A549 (cell line): ENCODE results near the gene AFF3. TPM values are rescaled to one million over a fixed set of nuclear protein-coding genes. Genes with fewer than 3 reads are reported as not detected.

ENCODE experiments used
- ATAC-seq, 2 experiments: fragments of 200-7000 bp in 1 of 2; fragments of >200 bp in 1 of 2; cut with Nextera tagmentation in 1 of 2; cut with Tn5 transposase in 1 of 2; 3 replicates each; pipeline versions ENCODE4 v1.8.0 to v1.9.1; 2018 to 2020; ENCODE audit warnings: mild to moderate bottlenecking in 1 of 2, moderate library complexity in 1 of 2
- CTCF ChIA-PET: fragments of 300-600 bp; sonication (Branson Sonifier 250); formaldehyde crosslinking; extraction: SDS; loops from one replicate; lab custom pipeline; 2021; ENCODE audit warnings: antibody characterized with exemption, inconsistent platforms; lab: Yijun Ruan, JAX
- POLR2A ChIA-PET: fragments of 350-600 bp; formaldehyde crosslinking; extraction: SDS; loops from one replicate; lab custom pipeline; 2021; ENCODE audit warnings: antibody characterized with exemption, inconsistent platforms; lab: Yijun Ruan, JAX
- DNase-seq, 2 experiments: peaks; one replicate each; pipeline versions ENCODE4 v3.0.0 to v3.0.0-alpha.2; 2011 to 2016; ENCODE audit warnings: low read depth in 1 of 2, low spot score in 1 of 2
- FAIRE-seq: peaks from 2 replicates; lab custom pipeline; 2011; peaks lifted over from hg19 to GRCh38; lab: Jason Lieb, UNC
- H3K27ac ChIP-seq, 2 experiments: fragments of >200 bp; sonication (Bioruptor Twin); formaldehyde crosslinking; 3 replicates each; pipeline ENCODE4 v1.5.1; 2016 to 2017
- H3K4me1 ChIP-seq: fragments of >200 bp; sonication (Bioruptor Twin); formaldehyde crosslinking; 3 replicates; pipeline ENCODE4 v1.6.1; 2016
- H3K4me2 ChIP-seq: fragments of >200 bp; sonication (Bioruptor Twin); formaldehyde crosslinking; 3 replicates; pipeline ENCODE4 v1.6.1; 2016
- H3K4me3 ChIP-seq: fragments of >200 bp; sonication (Bioruptor Twin); formaldehyde crosslinking; 3 replicates; pipeline ENCODE4 v1.5.1; 2016
- H3K9me3 ChIP-seq: fragments of >200 bp; sonication (Bioruptor Twin); formaldehyde crosslinking; 3 replicates; pipeline ENCODE4 v1.6.1; 2016
- ATOH8 ChIP-seq: fragments of 250-450 bp; sonication (Bioruptor Pico); IDR thresholded peaks from 2 replicates; pipeline ENCODE4 v1.5.0; 2020; ENCODE audit warnings: low read depth, mild to moderate bottlenecking, moderate library complexity
- BHLHE40 ChIP-seq: IDR thresholded peaks from 2 replicates; pipeline ENCODE4 v1.6.1; 2012; ENCODE audit warnings: low read depth, low read length, inconsistent platforms
- EHF ChIP-seq: fragments of 250-450 bp; sonication (Bioruptor Pico); IDR thresholded peaks from 2 replicates; pipeline ENCODE4 v1.5.0; 2020; ENCODE audit warnings: mild to moderate bottlenecking
- EP300 ChIP-seq, 2 experiments: fragments of >200 bp; sonication (Bioruptor Twin); formaldehyde crosslinking; IDR thresholded peaks; 2 replicates in 1 of 2; 3 replicates in 1 of 2; pipeline ENCODE4 v1.6.1; 2016 to 2017
- ESRRA ChIP-seq: fragments of 150-350 bp; IDR thresholded peaks from 2 replicates; pipeline ENCODE4 v1.6.1; 2014; ENCODE audit warnings: mild to moderate bottlenecking, low read length, borderline replicate concordance
- FOSB ChIP-seq: fragments of 250-450 bp; sonication (Bioruptor Pico); IDR thresholded peaks from 2 replicates; pipeline ENCODE4 v1.5.0; 2020; ENCODE audit warnings: mild to moderate bottlenecking, moderate library complexity
- GATA3 ChIP-seq: IDR thresholded peaks from 2 replicates; pipeline ENCODE4 v1.6.1; 2012; ENCODE audit warnings: borderline replicate concordance
- HES2 ChIP-seq: fragments of >200 bp; sonication (Bioruptor Twin); formaldehyde crosslinking; IDR thresholded peaks from 2 replicates; pipeline ENCODE4 v1.6.1; 2016
- JUN ChIP-seq, 2 experiments: fragments of >200 bp; sonication (Bioruptor Twin); formaldehyde crosslinking; IDR thresholded peaks; 2 replicates in 1 of 2; 3 replicates in 1 of 2; pipeline ENCODE4 v1.6.1; 2016 to 2017
- JUNB ChIP-seq: fragments of >200 bp; sonication (Bioruptor Twin); formaldehyde crosslinking; IDR thresholded peaks from 2 replicates; pipeline ENCODE4 v1.6.1; 2016
- KDM1A ChIP-seq: fragments of 200-600 bp; sonication (generic); IDR thresholded peaks from 2 replicates; pipeline ENCODE4 v1.6.1; 2016; ENCODE audit warnings: low read depth, mild to moderate bottlenecking
- MAZ ChIP-seq: fragments of 150-350 bp; IDR thresholded peaks from 2 replicates; pipeline ENCODE4 v1.6.1; 2014; ENCODE audit warnings: antibody characterized with exemption, low read depth, low read length, borderline replicate concordance
- PHF8 ChIP-seq: fragments of 200-600 bp; sonication (generic); IDR thresholded peaks from 2 replicates; pipeline ENCODE4 v1.6.1; 2016; ENCODE audit warnings: low read depth, mild to moderate bottlenecking, antibody characterized with exemption, moderate library complexity, borderline replicate concordance
- POLR2AphosphoS2 ChIP-seq: conservative IDR thresholded peaks from 2 replicates; pipeline ENCODE4 v1.6.1; 2012; ENCODE audit warnings: low read length, improper control_type of control experiment, inconsistent platforms
- RARB ChIP-seq: fragments of 250-450 bp; sonication (Bioruptor Pico); IDR thresholded peaks from 2 replicates; pipeline ENCODE4 v1.8.0; 2021; ENCODE audit warnings: mild to moderate bottlenecking, moderate library complexity
- RFX5 ChIP-seq: fragments of 450-650 bp; IDR thresholded peaks from 2 replicates; pipeline ENCODE4 v1.7.1; 2014; ENCODE audit warnings: antibody characterized with exemption, mild to moderate bottlenecking, moderate library complexity
- SMC3 ChIP-seq: fragments of >200 bp; sonication (Bioruptor Twin); formaldehyde crosslinking; IDR thresholded peaks from 3 replicates; pipeline ENCODE4 v1.6.1; 2018; ENCODE audit warnings: inconsistent platforms
- TP53 ChIP-seq: fragments of 250-450 bp; sonication (Bioruptor Pico); IDR thresholded peaks from 2 replicates; pipeline ENCODE4 v1.5.0; 2021; ENCODE audit warnings: mild to moderate bottlenecking, moderate library complexity
- ZFP36 ChIP-seq: fragments of 450-650 bp; IDR thresholded peaks from 2 replicates; pipeline ENCODE4 v1.6.1; 2014; ENCODE audit warnings: borderline replicate concordance; ENCODE audit not compliant: partially characterized antibody
- ZNF302 ChIP-seq: fragments of 250-450 bp; sonication (Bioruptor Pico); IDR thresholded peaks from 2 replicates; pipeline ENCODE4 v1.9.0; 2021; ENCODE audit warnings: inconsistent platforms, mild to moderate bottlenecking, moderate library complexity
- WGBS: methylation state at CpG from one replicate; pipeline ENCODE4 v1.1.6; 2017; ENCODE audit errors: missing lambda C conversion rate; 5-methylcytosine and 5-hydroxymethylcytosine counted together
- polyA plus RNA-seq, 4 experiments: library from polyadenylated mRNA; depleted of rRNA in 3 of 4; stranded (reverse); fragments of >200 nt; fragmentation: RNase III in 1 of 4; extraction: RNeasy Plus Mini Kit Qiagen cat#74134 plus additional on column Dnase treatment in 1 of 4; gene quantifications; 2 replicates in 3 of 4; 3 replicates in 1 of 4; pipeline ENCODE4 v1.2.3, GENCODE V29; 2011 to 2017
- TF ChIP-seq, protein P1 (sequence below): IDR thresholded peaks from 2 replicates; pipeline ENCODE4 v1.6.1; 2012
- TF ChIP-seq, protein P2 (sequence below): fragments of >200 bp; sonication (Bioruptor Twin); formaldehyde crosslinking; IDR thresholded peaks from 3 replicates; pipeline ENCODE4 v1.5.1; 2016

The AFF3 gene
- polyA plus RNA-seq, 2 of the 4 experiments (the other 2 are of a cell fraction), result not detected

DNA sequence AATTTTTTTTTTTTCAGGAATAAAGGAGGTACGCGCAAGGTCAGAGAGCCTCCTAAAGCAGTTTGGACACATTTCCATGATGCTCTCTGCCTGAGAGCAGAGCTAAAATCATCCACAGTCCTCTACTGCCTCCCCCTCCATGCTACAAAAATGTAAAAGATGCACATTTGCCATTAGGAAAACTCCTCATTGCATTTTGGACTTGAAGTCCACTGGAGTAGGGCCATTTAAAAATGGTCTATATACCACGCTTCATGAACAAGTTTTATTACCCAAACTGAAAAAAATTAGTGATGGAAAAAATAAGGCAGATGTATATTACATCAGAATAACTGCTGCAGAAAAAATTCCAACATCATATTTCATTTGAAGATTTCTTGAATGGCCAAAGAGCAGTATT lies 256.0 kb downstream of the AFF3 start:
- ChIA-PET POLR2A (no interaction called here), CTCF (no interaction called here)
- H3K4me1 ChIP-seq, result no peaks in the 10 kb centered on the region
- WGBS, result 68% methylated on average over 3 of the region's 3 CpGs
- DNase-seq, result no peak
- H3K27ac ChIP-seq, result no peak overlapping the region
- no peaks in the 10 kb centered on the region for H3K9me3 ChIP-seq
- ATAC-seq, result no peak
- no peak overlapping the region for H3K4me2 ChIP-seq
- H3K4me3 ChIP-seq, result no peak overlapping the region
- TF ChIP-seq RFX5, result no peak
- no peak for TF ChIP-seq GATA3
- TF ChIP-seq JUNB, result no peak
- TF ChIP-seq, protein P1, sequence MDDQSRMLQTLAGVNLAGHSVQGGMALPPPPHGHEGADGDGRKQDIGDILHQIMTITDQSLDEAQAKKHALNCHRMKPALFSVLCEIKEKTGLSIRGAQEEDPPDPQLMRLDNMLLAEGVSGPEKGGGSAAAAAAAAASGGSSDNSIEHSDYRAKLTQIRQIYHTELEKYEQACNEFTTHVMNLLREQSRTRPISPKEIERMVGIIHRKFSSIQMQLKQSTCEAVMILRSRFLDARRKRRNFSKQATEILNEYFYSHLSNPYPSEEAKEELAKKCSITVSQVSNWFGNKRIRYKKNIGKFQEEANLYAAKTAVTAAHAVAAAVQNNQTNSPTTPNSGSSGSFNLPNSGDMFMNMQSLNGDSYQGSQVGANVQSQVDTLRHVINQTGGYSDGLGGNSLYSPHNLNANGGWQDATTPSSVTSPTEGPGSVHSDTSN, result no peak
- no peak for TF ChIP-seq HES2
- no peak for TF ChIP-seq ZNF302 (CRISPR knock-in tag)
- TF ChIP-seq EHF (CRISPR knock-in tag), result no peak
- FAIRE-seq, result no peak

DNA sequence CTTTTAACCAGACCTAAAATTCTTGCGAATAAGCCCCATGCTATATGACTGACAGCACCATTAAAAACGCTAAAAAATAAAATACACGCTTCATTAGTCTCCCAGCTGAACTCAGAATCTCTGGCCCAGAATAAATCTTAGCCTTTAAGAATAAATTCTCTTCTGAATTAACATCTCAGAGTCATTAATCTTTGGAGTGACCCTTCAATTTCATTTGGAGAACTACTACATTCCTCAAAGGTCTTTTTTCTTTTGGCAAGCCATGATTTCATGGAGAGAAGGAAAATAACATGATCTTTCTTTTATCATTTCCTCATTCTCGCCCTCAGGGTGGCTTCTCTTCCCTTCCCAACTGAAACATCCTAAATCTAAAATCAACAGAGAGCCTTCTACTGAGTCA lies 259.0 kb downstream of the AFF3 start:
- Histone ChIP-seq H3K4me1 (no peaks in the 10 kb centered on the region), H3K4me2 (no peak overlapping the region), H3K9me3 (no peaks in the 10 kb centered on the region)
- 39% methylated on average over 4 of the region's 4 CpGs for WGBS
- CTCF ChIA-PET, result interaction anchor here (0.6 kb wide), 1 partner anchor 416 kb away, joined by 3 read pairs; no protein-coding TSS in a partner anchor
- ATAC-seq (no peak), FAIRE-seq (no peak), DNase-seq (no peak)
- TF ChIP-seq HES2 (no peak), RFX5 (no peak), EP300 (IDR thresholded peaks at IDR 0.05) (no peak), RARB (CRISPR knock-in tag) (no peak), TP53 (CRISPR knock-in tag) (no peak), JUNB (no peak), MAZ (no peak), FOSB (CRISPR knock-in tag) (no peak), PHF8 (no peak), KDM1A (no peak), ATOH8 (CRISPR knock-in tag) (no peak), JUN (IDR thresholded peaks at IDR 0.05) (no peak), ESRRA (no peak), ZFP36 (no peak), POLR2AphosphoS2 (no peak), SMC3 (no peak), BHLHE40 (no peak)
- TF ChIP-seq, protein P2, sequence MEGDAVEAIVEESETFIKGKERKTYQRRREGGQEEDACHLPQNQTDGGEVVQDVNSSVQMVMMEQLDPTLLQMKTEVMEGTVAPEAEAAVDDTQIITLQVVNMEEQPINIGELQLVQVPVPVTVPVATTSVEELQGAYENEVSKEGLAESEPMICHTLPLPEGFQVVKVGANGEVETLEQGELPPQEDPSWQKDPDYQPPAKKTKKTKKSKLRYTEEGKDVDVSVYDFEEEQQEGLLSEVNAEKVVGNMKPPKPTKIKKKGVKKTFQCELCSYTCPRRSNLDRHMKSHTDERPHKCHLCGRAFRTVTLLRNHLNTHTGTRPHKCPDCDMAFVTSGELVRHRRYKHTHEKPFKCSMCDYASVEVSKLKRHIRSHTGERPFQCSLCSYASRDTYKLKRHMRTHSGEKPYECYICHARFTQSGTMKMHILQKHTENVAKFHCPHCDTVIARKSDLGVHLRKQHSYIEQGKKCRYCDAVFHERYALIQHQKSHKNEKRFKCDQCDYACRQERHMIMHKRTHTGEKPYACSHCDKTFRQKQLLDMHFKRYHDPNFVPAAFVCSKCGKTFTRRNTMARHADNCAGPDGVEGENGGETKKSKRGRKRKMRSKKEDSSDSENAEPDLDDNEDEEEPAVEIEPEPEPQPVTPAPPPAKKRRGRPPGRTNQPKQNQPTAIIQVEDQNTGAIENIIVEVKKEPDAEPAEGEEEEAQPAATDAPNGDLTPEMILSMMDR, result no peak
- TF ChIP-seq, all 56 proteins: peak for 0
- no peak overlapping the region for H3K4me3 ChIP-seq
- POLR2A ChIA-PET, result no interaction called here
- H3K27ac ChIP-seq, result no peak overlapping the region
